H1 (cell line): ENCODE measurements around the gene CLDN7. TPM values are rescaled to one million over a fixed set of nuclear protein-coding genes. Genes with fewer than 3 reads are reported as not detected.

Source experiments
- CTCF ChIA-PET: fragments of 300-600 bp; sonication (Branson Sonifier 250); formaldehyde crosslinking; loops from one replicate; lab custom pipeline; 2021; ENCODE audit not compliant: partially characterized antibody; lab: Charles Lee
- POLR2A ChIA-PET: fragments of 300-600 bp; sonication (Branson Sonifier 250); formaldehyde crosslinking; loops from one replicate; lab custom pipeline; 2021; ENCODE audit warnings: inconsistent platforms; ENCODE audit not compliant: partially characterized antibody; lab: Charles Lee
- DNase-seq, 2 experiments: peaks; one replicate each; pipeline versions ENCODE4 v3.0.0 to v3.0.0-alpha.2; 2010 to 2022; ENCODE audit warnings: low spot score in 2 of 2, low read depth in 1 of 2, mixed read lengths in 1 of 2
- FAIRE-seq: peaks from 2 replicates; lab custom pipeline; 2011; peaks lifted over from hg19 to GRCh38; lab: Jason Lieb, UNC
- H2AFZ ChIP-seq: 2 replicates; pipeline ENCODE4 v1.8.1; 2012; ENCODE audit warnings: low read length, inconsistent platforms
- H2AK5ac ChIP-seq: 2 replicates; pipeline ENCODE4 v1.6.1; 2013; ENCODE audit warnings: low read depth, low read length
- H2BK120ac ChIP-seq: replicated peaks from 2 replicates; pipeline ENCODE3; 2013; ENCODE audit warnings: low read depth, low read length, inconsistent platforms
- H2BK12ac ChIP-seq: 2 replicates; pipeline ENCODE4 v1.6.1; 2013; ENCODE audit warnings: low read depth, low read length
- H2BK15ac ChIP-seq: 2 replicates; pipeline ENCODE4 v1.6.1; 2013; ENCODE audit warnings: low read length
- H2BK20ac ChIP-seq: 2 replicates; pipeline ENCODE4 v1.6.1; 2013; ENCODE audit warnings: low read length
- H2BK5ac ChIP-seq: 2 replicates; pipeline ENCODE4 v1.6.1; 2013; ENCODE audit warnings: low read depth, low read length
- H3K14ac ChIP-seq: 2 replicates; pipeline ENCODE4 v1.6.1; 2013; ENCODE audit warnings: inconsistent platforms; ENCODE audit not compliant: insufficient read length
- H3K18ac ChIP-seq: 2 replicates; pipeline ENCODE4 v1.6.1; 2013; ENCODE audit warnings: low read length; ENCODE audit errors: extremely low read depth
- H3K23ac ChIP-seq: 2 replicates; pipeline ENCODE4 v1.6.1; 2013; ENCODE audit warnings: inconsistent platforms; ENCODE audit not compliant: insufficient read length
- H3K23me2 ChIP-seq: 2 replicates; pipeline ENCODE4 v1.6.1; 2013; ENCODE audit warnings: low read depth, low read length
- H3K27ac ChIP-seq: 2 replicates; pipeline ENCODE4 v1.6.1; 2011; ENCODE audit warnings: low read depth, low read length, inconsistent platforms
- H3K27me3 ChIP-seq, 4 experiments: replicated peaks in 1 of 4; 1 replicate in 1 of 4; 2 replicates in 3 of 4; pipeline versions ENCODE4 v1.6.1 to v1.8.1; 2011 to 2013; ENCODE audit warnings: low read length in 3 of 4, mild to moderate bottlenecking in 3 of 4, inconsistent platforms in 2 of 4, mixed read lengths in 2 of 4, moderate library complexity in 1 of 4; ENCODE audit not compliant: control insufficient read depth in 3 of 4, insufficient read depth in 3 of 4; ENCODE audit errors: extremely low read depth in 1 of 4
- H3K36me3 ChIP-seq, 4 experiments: 2 replicates each; pipeline versions ENCODE4 v1.6.1 to v1.8.1; 2011 to 2013; ENCODE audit warnings: mild to moderate bottlenecking in 4 of 4, low read length in 3 of 4, moderate library complexity in 2 of 4, control low read depth in 1 of 4, inconsistent platforms in 1 of 4; ENCODE audit not compliant: insufficient read depth in 4 of 4, control insufficient read depth in 2 of 4
- H3K4ac ChIP-seq: replicated peaks from 2 replicates; pipeline ENCODE3; 2013; ENCODE audit warnings: low read length, low read depth, mixed read lengths, inconsistent platforms; ENCODE audit not compliant: insufficient read length
- H3K4me1 ChIP-seq, 4 experiments: replicated peaks in 1 of 4; 1 replicate in 1 of 4; 2 replicates in 3 of 4; pipeline versions ENCODE4 v1.6.1 to v1.8.1; 2011 to 2013; ENCODE audit warnings: low read length in 3 of 4, inconsistent platforms in 2 of 4, mixed read lengths in 1 of 4; ENCODE audit not compliant: insufficient read depth in 4 of 4, control insufficient read depth in 3 of 4
- H3K4me2 ChIP-seq, 2 experiments: 2 replicates each; pipeline versions ENCODE4 v1.6.1 to v1.8.1; 2011 to 2013; ENCODE audit warnings: low read depth in 2 of 2, low read length in 2 of 2, control low read depth in 1 of 2, inconsistent platforms in 1 of 2, mild to moderate bottlenecking in 1 of 2; ENCODE audit not compliant: insufficient read depth in 1 of 2
- H3K4me3 ChIP-seq, 4 experiments: fragments of 200-600, 300-600 bp in 1 of 4; sonication (generic), shearing (Covaris generic), sonication (Bioruptor Twin) in 1 of 4; 2 replicates each; pipeline versions ENCODE4 v1.5.1 to v1.8.1; 2011 to 2016; ENCODE audit warnings: low read length in 4 of 4, low read depth in 3 of 4, control low read depth in 2 of 4, inconsistent platforms in 2 of 4, mild to moderate bottlenecking in 2 of 4, mixed read lengths in 1 of 4, moderate library complexity in 1 of 4; ENCODE audit not compliant: insufficient read depth in 2 of 4; ENCODE audit errors: extremely low read depth in 1 of 4
- H3K56ac ChIP-seq: replicated peaks from 2 replicates; pipeline ENCODE3; 2013; ENCODE audit warnings: low read depth, mild to moderate bottlenecking, mixed read lengths, low read length, inconsistent platforms; ENCODE audit not compliant: insufficient read length
- H3K79me1 ChIP-seq: 2 replicates; pipeline ENCODE4 v1.6.1; 2013; ENCODE audit warnings: low read depth, low read length, control low read depth
- H3K79me2 ChIP-seq, 2 experiments: 2 replicates each; pipeline versions ENCODE4 v1.6.1 to v1.8.1; 2012 to 2013; ENCODE audit warnings: low read length in 2 of 2, mild to moderate bottlenecking in 2 of 2, inconsistent platforms in 1 of 2; ENCODE audit not compliant: insufficient read depth in 2 of 2, control insufficient read depth in 1 of 2
- H3K9ac ChIP-seq, 4 experiments: replicated peaks in 1 of 4; 1 replicate in 1 of 4; 2 replicates in 3 of 4; pipeline versions ENCODE4 v1.6.1 to v1.8.1; 2011 to 2013; ENCODE audit warnings: low read depth in 3 of 4, low read length in 3 of 4, control low read depth in 2 of 4, mild to moderate bottlenecking in 2 of 4, moderate library complexity in 2 of 4, inconsistent platforms in 1 of 4; ENCODE audit errors: extremely low read depth in 1 of 4
- H3K9me3 ChIP-seq, 2 experiments: 2 replicates each; pipeline versions ENCODE4 v1.6.1 to v1.8.1; 2012 to 2013; ENCODE audit warnings: mild to moderate bottlenecking in 2 of 2, moderate library complexity in 2 of 2, control low read depth in 1 of 2, inconsistent platforms in 1 of 2, low read depth in 1 of 2, low read length in 1 of 2, mixed read lengths in 1 of 2; ENCODE audit not compliant: insufficient read depth in 2 of 2
- H4K20me1 ChIP-seq, 2 experiments: replicated peaks in 1 of 2; 2 replicates each; pipeline versions ENCODE3 to v1.8.1; 2011 to 2013; ENCODE audit warnings: inconsistent platforms in 2 of 2, low read length in 2 of 2, mild to moderate bottlenecking in 1 of 2; ENCODE audit not compliant: insufficient read depth in 2 of 2, control insufficient read depth in 1 of 2
- H4K5ac ChIP-seq: 2 replicates; pipeline ENCODE4 v1.6.1; 2013; ENCODE audit warnings: low read length, low read depth, mixed read lengths, inconsistent platforms; ENCODE audit not compliant: insufficient read length
- H4K8ac ChIP-seq: 2 replicates; pipeline ENCODE4 v1.8.0; 2013; ENCODE audit warnings: mild to moderate bottlenecking, moderate library complexity, low read length, inconsistent platforms; ENCODE audit not compliant: insufficient read depth; ENCODE audit errors: extremely low read depth
- H4K91ac ChIP-seq: replicated peaks from 2 replicates; pipeline ENCODE3; 2013; ENCODE audit warnings: low read length, mixed read lengths, inconsistent platforms; ENCODE audit not compliant: insufficient read length
- CHD2 ChIP-seq: IDR thresholded peaks from 2 replicates; pipeline ENCODE4 v1.6.1; 2012; ENCODE audit warnings: low read length, improper control_type of control experiment
- POLR2AphosphoS5 ChIP-seq: IDR thresholded peaks from 2 replicates; pipeline ENCODE4 v1.6.1; 2011; ENCODE audit warnings: low read depth, low read length
- SUZ12 ChIP-seq: fragments of 200-600 bp; sonication (generic); IDR thresholded peaks from 2 replicates; pipeline ENCODE4 v1.6.1; 2012; ENCODE audit warnings: mild to moderate bottlenecking, inconsistent platforms, low read length, moderate library complexity, mixed read lengths
- WGBS, 2 experiments: shearing (Covaris generic) in 1 of 2; methylation state at CpG; one replicate each; pipeline versions ENCODE4 v1.1.6 to v1.1.7; 2013 to 2015; ENCODE audit warnings: low lambda C conversion rate in 2 of 2, mixed read lengths in 2 of 2, inconsistent platforms in 1 of 2, low coverage in 1 of 2, missing lambda C conversion rate in 1 of 2; ENCODE audit not compliant: insufficient replicate concordance in 2 of 2, insufficient coverage in 1 of 2, insufficient read length in 1 of 2; ENCODE audit errors: extremely low coverage in 1 of 2, missing lambda C conversion rate in 1 of 2; 5-methylcytosine and 5-hydroxymethylcytosine counted together
- polyA plus RNA-seq, 7 experiments: library from polyadenylated mRNA; depleted of rRNA in 3 of 7; stranded (reverse) in 5 of 7; unstranded in 2 of 7; fragments of >200 nt in 5 of 7; fragments of 200-250 nt in 2 of 7; gene quantifications; 1 replicate in 5 of 7; 2 replicates in 1 of 7; 4 replicates in 1 of 7; pipeline versions ENCODE4 v1.2.1 to v1.2.3, GENCODE V29; 2011 to 2013; ENCODE audit warnings: missing spikeins in 2 of 7, mixed read lengths in 2 of 7
- total RNA-seq: library from RNA; stranded (reverse); fragmentation: NEBNext Ultra II Directional; extraction: Animal tissue kit (Norgen Biotek cat#: 25700); gene quantifications from 2 replicates; pipeline ENCODE4 v1.2.1, GENCODE V29; 2021

CLDN7 gene
- total and polyA plus RNA-seq, 2 of the 8 experiments (the other 6 are each of a cell fraction or from before 2014, with no cell fraction given): 118 to 119 TPM

GRCh38 chr17:7224661-7225111 is 37.6 kb downstream of the CLDN7 start:
- Histone ChIP-seq H3K4ac (no peak overlapping the region), H3K9me3 (no peaks in the 10 kb centered on the region), H2AK5ac (no peak overlapping the region), H2AFZ (no peak overlapping the region), H4K20me1 (peaks cover 16 to 42% of the 10 kb centered on the region in 2 experiments), H3K9ac (no peak overlapping the region), H3K36me3 (peaks cover 26 to 73% (median 60%) of the 10 kb centered on the region in 4 experiments), H3K4me2 (no peak overlapping the region), H4K91ac (no peak overlapping the region), H3K79me2 (no peaks in the 10 kb centered on the region), H3K4me1 (peaks cover 0 to 10% (median 3%) of the 10 kb centered on the region in 4 experiments; a peak in 3 of 7 replicates), H4K8ac (peak overlapping the region; percentile 15; the same call in 1 of the 2 replicates), H2BK5ac (no peak overlapping the region), H2BK120ac (no peak overlapping the region), H3K27me3 (no peaks in the 10 kb centered on the region), H3K4me3 (no peak overlapping the region), H3K23ac (no peak overlapping the region), H4K5ac (no peak overlapping the region), H3K56ac (no peak overlapping the region), H3K79me1 (no peaks in the 10 kb centered on the region; the same call in 1 of the 2 replicates), H2BK15ac (no peak overlapping the region), H2BK20ac (no peak overlapping the region), H3K18ac (no peak overlapping the region), H2BK12ac (no peak overlapping the region), H3K27ac (no peak overlapping the region), H3K23me2 (peaks cover 5% of the 10 kb centered on the region; the same call in 1 of the 2 replicates), H3K14ac (no peak overlapping the region)
- no peak for DNase-seq
- no peak for FAIRE-seq
- 85% methylated on average over 11 of the region's 15 CpGs; no CpG with 5 or more reads in 1 of the 2 experiments for WGBS, 2 experiments
- ChIA-PET POLR2A (interaction anchor here (0.7 to 10.7 kb wide), 10 partner anchors 11 to 351 kb away, joined by 3 to 386 read pairs (median 6); partner anchors contain the start of genes CLDN7, CTDNEP1, DVL2 and ELP5), CTCF (interaction anchor here (0.8 to 1.1 kb wide), 3 partner anchors 11 to 24 kb away, joined by 3 to 4 read pairs (median 3); no protein-coding TSS in a partner anchor)
- TF ChIP-seq SUZ12 (no peak), POLR2AphosphoS5 (peak; percentile 34; the same call in 1 of the 2 replicates), CHD2 (no peak)
